Measurements from ENCODE around the gene PRPSAP1. TPM values are rescaled to one million over a fixed set of nuclear protein-coding genes. Genes with fewer than 3 reads are reported as not detected.

PRPSAP1 gene
- total RNA-seq, 1 experiment from 2014 or later: 38.4 TPM

GRCh38 chr17:76394166-76394565 lies 40.5 kb upstream of the PRPSAP1 start:
- Histone ChIP-seq H3K14ac (ENCODE audit: insufficient read depth, low read length) (no peak overlapping the region), H3K79me2 (ENCODE audit: insufficient read depth, low read length) (no peaks in the 10 kb centered on the region), H2BK120ac (ENCODE audit: low read depth, low read length, poor library complexity, severe bottlenecking) (no peak overlapping the region), H3K27me3 (ENCODE audit: insufficient read depth, low read length) (no peaks in the 10 kb centered on the region), H2BK12ac (ENCODE audit: insufficient read length, low read depth, low read length) (no peak overlapping the region), H2AFZ (ENCODE audit: low read length) (no peak overlapping the region), H3K56ac (ENCODE audit: insufficient read length, low read depth, low read length) (no peak overlapping the region), H3K23ac (ENCODE audit: insufficient read length, low read depth, low read length) (no peak overlapping the region), H3T11ph (ENCODE audit: low read length) (no peak overlapping the region), H3K4ac (ENCODE audit: low read depth, low read length) (no peak overlapping the region), H3K23me2 (ENCODE audit: insufficient read length, low read depth, low read length, poor library complexity, severe bottlenecking) (no peaks in the 10 kb centered on the region), H3K9ac (ENCODE audit: extremely low read depth, insufficient read length, low read length) (no peak overlapping the region), H3K79me1 (ENCODE audit: insufficient read depth, low read depth, low read length, poor library complexity, severe bottlenecking) (no peaks in the 10 kb centered on the region), H2BK20ac (ENCODE audit: low read depth, low read length, poor library complexity, severe bottlenecking) (no peak overlapping the region), H3K27ac (ENCODE audit: insufficient read length, low read depth, low read length) (no peak overlapping the region), H3K18ac (ENCODE audit: insufficient read length, low read depth, low read length) (no peak overlapping the region), H2BK15ac (ENCODE audit: low read depth, low read length) (no peak overlapping the region), H2BK5ac (ENCODE audit: insufficient read length, low read length) (no peak overlapping the region), H3K9me3 (ENCODE audit: control insufficient read depth, low read depth, low read length) (no peaks in the 10 kb centered on the region), H4K20me1 (ENCODE audit: control insufficient read depth, insufficient read depth, insufficient read length) (no peaks in the 10 kb centered on the region), H3K4me2 (ENCODE audit: insufficient read depth, insufficient read length, low read length) (no peak overlapping the region), H2AK5ac (ENCODE audit: insufficient read length, low read length) (no peak overlapping the region), H3K4me1 (ENCODE audit: insufficient read depth, low read length) (peaks cover 4% of the 10 kb centered on the region; the same call in 1 of the 2 replicates), H4K8ac (replicated peaks; ENCODE audit: insufficient read length, low read depth, low read length) (no peak overlapping the region), H4K5ac (ENCODE audit: insufficient read length, low read depth, low read length) (no peak overlapping the region), H4K91ac (ENCODE audit: insufficient read length, low read depth, low read length) (no peak overlapping the region)
- Mint-ChIP-seq H3K27ac (peak overlapping the region in 1 of 3 experiments; percentile 41; a peak in 2 of 7 replicates), H3K27me3 (ENCODE audit: low read depth) (no peaks in the 10 kb centered on the region), H3K36me3 (ENCODE audit: insufficient read depth in 1 of 3, low read depth in 3 of 3) (peaks cover 27 to 70% (median 66%) of the 10 kb centered on the region in 3 experiments; a peak in 6 of 7 replicates), H3K4me1 (peaks cover 12 to 14% of the 10 kb centered on the region in 2 experiments), H3K4me3 (no peak overlapping the region), H3K9me3 (no peaks in the 10 kb centered on the region)
- no peak for DNase-seq
- WGBS (ENCODE audit: extremely low coverage, insufficient read length, low lambda C conversion rate): no CpG with 5 or more reads among the region's 10 CpGs
- TF ChIP-seq, protein P1, sequence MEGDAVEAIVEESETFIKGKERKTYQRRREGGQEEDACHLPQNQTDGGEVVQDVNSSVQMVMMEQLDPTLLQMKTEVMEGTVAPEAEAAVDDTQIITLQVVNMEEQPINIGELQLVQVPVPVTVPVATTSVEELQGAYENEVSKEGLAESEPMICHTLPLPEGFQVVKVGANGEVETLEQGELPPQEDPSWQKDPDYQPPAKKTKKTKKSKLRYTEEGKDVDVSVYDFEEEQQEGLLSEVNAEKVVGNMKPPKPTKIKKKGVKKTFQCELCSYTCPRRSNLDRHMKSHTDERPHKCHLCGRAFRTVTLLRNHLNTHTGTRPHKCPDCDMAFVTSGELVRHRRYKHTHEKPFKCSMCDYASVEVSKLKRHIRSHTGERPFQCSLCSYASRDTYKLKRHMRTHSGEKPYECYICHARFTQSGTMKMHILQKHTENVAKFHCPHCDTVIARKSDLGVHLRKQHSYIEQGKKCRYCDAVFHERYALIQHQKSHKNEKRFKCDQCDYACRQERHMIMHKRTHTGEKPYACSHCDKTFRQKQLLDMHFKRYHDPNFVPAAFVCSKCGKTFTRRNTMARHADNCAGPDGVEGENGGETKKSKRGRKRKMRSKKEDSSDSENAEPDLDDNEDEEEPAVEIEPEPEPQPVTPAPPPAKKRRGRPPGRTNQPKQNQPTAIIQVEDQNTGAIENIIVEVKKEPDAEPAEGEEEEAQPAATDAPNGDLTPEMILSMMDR (conservative IDR thresholded peaks at IDR 0.05): no peak

Measured in H9 (cell line).